Dermis microvascular lymphatic vessel endothelial cell (primary cell): ENCODE data around the gene STAC. TPM values are rescaled to one million over a fixed set of nuclear protein-coding genes. Genes with fewer than 3 reads are reported as not detected.
A peak's percentile ranks its signal among the peaks of the same experiment; 100 is the strongest.

Experiments
- DNase-seq, 2 donors: peaks; one replicate each; pipeline versions ENCODE4 v3.0.0 to v3.0.0-alpha.2; 2010; ENCODE audit warnings: low read depth in 2 of 2
- total RNA-seq: library from RNA; depleted of rRNA; stranded (reverse); fragments of >200 nt; gene quantifications from 2 replicates; pipeline ENCODE4 v1.2.1, GENCODE V29; 2014

Gene STAC, protein sequence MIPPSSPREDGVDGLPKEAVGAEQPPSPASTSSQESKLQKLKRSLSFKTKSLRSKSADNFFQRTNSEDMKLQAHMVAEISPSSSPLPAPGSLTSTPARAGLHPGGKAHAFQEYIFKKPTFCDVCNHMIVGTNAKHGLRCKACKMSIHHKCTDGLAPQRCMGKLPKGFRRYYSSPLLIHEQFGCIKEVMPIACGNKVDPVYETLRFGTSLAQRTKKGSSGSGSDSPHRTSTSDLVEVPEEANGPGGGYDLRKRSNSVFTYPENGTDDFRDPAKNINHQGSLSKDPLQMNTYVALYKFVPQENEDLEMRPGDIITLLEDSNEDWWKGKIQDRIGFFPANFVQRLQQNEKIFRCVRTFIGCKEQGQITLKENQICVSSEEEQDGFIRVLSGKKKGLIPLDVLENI
- 0.63 and 2.1 TPM in 2 replicates for total RNA-seq

- no peak for DNase-seq
Observed at GRCh38 chr3:36380221-36381031, at the start of gene STAC. Gene STAC (plus strand): TSS chr3:36380504. CDS start chr3:36380644, 140 bp downstream.

GRCh38 chr3:36332139-36332538 is 48.2 kb upstream of the STAC start:
- DNase-seq = no peak

- no peak for DNase-seq
Observed at GRCh38 chr3:36362216-36362615, 18.1 kb upstream of the STAC start.

DNA sequence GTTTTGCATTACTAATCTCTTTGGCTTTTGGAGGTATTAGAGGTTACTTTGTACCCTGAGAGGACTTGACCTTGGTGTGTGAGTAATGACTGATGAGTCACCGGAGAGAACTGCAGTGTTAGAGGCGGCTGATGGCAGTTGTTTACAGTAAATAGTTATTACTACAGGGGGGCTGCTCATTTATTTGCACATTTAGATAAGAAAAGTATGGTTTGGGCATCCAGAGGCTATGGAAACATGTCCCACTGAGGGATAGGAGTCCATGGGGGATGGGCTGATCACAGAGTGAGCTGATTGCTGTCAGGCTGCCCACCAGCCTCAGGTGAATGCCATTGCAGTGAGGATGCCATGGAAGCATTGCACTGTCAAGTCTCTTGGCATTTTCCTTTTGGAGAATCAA is 17.3 kb upstream of the STAC start:
- DNase-seq = peak in 1 of 2 donors; percentile 40

GRCh38 chr3:36364260-36364659 is 16.0 kb upstream of the STAC start:
- no peak for DNase-seq

- DNase-seq = no peak
Observed at GRCh38 chr3:36365829-36366228, 14.5 kb upstream of the STAC start.

DNA sequence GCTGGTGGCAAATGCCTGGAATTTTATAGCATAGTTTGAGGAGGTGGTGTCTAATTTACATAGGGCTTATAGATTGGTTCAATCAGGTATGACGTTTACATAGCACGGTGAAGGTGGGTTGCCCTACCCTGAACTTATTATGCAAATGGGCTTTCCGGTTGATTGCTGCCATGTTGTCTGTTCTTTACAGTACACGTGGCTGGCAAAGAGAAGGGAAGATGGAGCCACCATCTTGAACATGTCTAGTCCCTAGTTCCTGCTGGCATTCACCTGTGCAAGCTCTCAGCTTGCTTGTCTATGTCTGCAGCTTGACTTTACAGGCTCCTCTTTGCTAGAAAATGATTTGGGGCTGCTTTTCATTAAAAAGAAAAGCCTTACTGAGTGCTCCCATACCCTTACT is 14.0 kb upstream of the STAC start:
- no peak for DNase-seq

DNA sequence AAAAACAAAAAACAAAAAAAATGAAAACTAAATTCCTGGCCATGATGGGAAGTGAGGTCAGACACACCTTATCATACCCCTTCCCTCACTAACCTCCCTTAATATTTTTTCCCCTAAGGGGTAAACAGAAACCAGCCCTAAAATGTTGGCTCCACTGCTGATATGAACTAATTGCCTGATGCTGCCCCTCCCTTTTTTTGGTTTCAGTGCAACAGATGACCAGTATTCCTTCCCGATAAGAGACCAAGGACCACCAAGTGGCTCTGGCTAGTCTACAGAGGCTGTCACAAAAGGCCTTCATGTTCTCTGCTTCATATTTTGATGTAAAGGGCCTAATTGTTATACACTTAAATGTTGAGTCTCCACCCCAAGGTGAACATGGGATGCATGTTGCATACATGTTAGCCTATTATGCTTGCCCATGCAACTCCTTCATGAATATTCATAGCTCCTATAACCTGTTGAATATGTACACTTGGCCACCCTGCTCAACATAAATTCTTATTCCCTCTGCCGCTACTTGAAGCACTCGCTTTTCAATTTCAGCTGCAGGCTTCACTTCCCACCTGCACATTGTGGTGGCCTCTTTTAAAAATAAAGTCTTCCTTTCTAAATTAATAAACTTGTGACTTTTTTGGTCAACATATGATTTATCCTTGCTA is 12.3 kb upstream of the STAC start:
- DNase-seq = no peak

- peak in 1 of 2 donors; percentile 54 for DNase-seq
Observed at GRCh38 chr3:36372534-36372935, 7.8 kb upstream of the STAC start.

DNA sequence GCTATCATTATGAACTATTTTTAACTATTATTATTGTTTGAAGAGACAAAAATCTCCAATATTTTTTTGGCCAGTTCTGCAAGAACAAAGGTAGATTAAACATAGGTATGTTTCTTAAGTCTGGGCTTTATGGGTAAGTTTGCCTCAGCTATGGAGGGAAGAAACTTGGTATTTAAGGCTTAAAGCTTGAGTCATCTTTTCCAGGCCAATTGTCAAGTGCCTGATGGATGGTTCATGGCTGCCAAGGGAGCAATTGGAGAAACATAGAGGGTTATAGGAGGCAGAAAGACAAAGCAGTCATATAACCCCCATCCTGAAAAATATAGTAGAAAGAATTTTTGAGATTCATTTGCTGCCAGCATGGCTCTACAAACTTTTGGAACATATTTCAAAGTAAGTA is 7.2 kb upstream of the STAC start:
- DNase-seq = peak in 1 of 2 donors; percentile 46

DNA sequence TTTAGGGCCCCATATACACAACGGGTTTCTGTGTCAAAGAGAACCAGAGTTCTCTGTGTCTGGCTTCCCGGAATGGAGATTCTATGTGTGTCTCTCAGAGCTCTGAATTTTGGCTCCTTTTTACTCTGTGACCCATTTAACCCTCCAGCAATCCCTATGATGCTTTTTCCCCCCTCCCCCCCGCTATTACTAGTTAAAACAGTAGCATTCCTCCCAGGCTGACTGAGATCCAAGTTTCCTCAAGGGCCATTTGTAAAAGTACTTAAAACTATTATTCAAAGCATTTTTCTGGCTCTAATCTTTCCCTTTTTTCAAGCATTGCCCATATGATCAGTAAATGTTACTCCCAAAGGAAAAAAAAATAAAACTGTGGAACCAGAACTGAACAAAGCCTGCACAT is 6.6 kb upstream of the STAC start:
- DNase-seq = no peak

- DNase-seq = no peak
Observed at GRCh38 chr3:36379872-36380220, 458 bp upstream of the STAC start.

DNA sequence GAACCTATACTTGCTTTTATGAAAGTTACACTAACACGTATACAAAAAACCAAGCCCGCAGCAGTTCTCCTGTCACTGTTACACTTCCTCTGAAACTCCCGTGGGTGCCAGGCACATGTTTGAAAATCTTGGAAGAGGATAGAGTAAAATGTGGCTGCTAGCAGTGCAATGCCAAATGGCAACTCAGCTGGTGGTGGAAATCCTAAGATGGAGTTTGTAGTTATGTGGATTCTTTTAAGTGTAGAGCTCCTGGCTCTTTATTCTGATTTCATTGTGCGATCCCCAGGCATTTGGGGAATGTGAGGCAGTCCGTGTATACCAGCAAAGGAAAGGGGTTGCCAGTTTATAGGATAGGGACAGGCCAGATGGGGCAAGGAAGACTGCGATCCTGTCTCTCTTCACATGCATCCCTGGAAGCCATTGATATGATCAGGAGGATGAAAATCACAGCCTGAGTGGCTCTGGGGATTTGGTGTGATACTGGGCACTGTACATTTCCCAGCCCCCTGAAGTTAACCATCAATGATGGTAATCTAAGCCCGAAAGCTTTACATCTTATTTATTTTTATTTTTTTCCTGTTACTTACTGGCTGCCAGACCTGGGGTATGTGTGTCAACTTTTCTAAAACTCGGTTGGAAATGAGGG is 1.1 kb downstream of the STAC start:
- DNase-seq = no peak

GRCh38 chr3:36393563-36393962 is 13.3 kb downstream of the STAC start:
- no peak for DNase-seq

DNA sequence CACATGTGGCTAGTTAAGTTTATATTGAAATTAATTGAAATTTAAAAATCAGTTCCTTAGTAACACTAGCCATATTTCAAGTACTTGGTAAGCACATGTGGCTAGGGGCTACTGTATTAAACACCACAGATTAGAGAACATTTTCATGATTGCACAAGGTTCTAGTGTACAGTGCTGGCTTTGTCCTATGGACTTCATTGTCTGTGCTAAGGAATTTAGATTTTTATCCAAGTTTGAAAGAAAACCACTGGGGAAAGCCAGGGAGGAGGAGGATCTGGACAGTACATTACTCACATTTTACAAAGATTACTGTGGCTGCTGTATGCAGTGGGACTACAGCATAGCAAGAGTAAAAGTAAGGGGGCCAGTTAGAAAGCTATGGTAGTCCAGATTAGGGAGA is 13.9 kb downstream of the STAC start:
- DNase-seq = no peak

GRCh38 chr3:36397841-36398240 is 17.5 kb downstream of the STAC start:
- DNase-seq = no peak

DNA sequence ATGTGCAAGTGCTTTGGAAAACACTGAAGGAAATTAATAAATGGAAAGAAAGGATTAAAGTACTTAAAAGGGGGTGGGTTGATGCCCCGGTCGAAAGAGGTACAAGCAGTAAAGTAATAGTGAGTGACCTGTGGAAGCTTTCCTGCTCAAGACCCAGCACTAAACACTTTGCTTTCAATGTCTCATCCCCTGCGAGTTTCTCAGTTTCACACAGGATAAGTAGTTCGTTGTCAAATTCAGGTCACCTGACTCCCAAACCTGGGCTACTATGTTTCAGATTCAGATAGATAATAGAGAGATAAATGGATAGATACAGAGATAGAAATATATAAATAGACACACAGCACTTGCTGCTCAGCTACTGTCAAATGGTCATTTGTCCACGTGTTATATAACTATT is 19.6 kb downstream of the STAC start:
- DNase-seq = no peak

DNA sequence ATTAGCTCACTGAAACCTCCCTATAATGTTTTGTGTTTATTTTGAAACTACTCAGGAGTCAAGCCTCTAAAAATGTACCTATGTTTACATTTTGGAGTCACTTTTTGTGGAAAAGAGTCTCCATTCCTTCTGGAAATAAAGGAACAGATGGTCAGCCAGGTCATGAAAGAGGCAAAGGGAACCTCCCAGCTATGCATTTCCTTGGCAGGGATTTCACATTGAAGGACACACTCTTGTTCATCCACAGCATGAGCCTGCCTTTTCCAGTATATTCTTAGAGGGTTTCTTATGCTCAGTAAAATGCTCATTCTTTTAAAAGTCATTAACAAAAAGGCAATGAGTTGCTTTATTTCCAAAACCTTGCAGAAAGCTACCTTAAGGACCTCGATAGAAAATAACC is 20.8 kb downstream of the STAC start:
- no peak for DNase-seq

DNA sequence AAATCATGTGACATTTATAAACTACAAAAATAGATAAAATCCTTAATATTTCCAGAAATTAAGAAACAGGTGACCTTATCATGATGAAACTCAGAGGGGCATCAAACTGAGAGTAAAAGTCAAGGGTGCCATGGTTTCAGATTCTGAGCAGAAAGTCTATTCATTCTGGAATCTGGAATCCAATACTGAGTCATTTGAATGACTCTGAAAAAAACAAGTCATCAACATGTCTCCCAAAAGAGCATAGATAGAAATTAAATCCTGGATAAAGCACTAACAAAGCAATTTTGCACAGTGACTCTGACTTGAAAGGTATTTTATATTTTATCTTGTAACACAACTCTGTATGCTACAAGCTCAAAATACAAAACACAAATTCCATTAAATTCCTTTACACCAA is 23.4 kb downstream of the STAC start:
- no peak for DNase-seq

DNA sequence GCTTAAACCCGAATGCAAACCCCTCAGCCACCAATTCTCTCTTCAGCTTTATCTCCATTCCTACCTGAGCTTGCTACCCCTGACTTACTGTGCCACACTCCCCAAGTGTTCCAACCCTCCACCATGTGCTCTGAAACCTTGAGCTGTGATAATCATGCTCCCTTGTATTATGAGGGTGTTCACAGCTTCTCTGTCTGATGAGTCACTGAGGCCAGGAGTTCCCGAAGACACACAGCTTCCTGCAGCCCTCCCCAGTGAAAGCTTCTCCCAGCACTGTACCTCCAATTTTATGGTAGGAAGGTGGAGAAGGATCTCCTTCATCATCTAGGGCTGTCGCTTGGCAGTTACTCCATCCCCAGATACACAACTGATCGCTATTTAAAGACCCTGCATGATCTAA is 24.9 kb downstream of the STAC start:
- no peak for DNase-seq

GRCh38 chr3:36408146-36408545 is 27.8 kb downstream of the STAC start:
- peak in 1 of 2 donors; percentile 3 for DNase-seq

DNA sequence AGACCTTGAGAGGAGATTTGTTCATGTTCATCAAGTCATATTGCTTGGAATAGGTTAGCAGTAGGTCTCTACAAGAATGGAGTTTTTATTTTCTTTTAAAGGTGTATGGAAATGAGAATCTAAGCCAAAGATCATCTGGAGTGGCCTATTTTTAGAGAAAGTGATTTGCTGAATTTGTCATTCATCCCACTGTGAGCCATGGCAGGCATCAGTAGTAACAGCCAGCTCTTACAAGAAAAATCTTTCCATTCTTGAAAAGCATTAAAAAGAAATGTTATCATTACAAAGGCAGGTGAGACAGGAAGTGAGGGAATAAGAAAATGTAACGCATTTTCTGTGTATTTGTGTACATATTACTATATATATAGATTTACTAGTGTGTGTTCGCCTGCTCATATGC is 29.6 kb downstream of the STAC start:
- no peak for DNase-seq
